ENCODE results near the gene CYP4F11.

CYP4F11 gene

GRCh38 chr19:15866636-15867035 lies 67.7 kb downstream of the CYP4F11 start:
- TF ChIP-seq CTCF (IDR thresholded peaks at IDR 0.05; ENCODE audit: low read depth, low read length) = no peak
- no peak for DNase-seq (ENCODE audit: low read depth in 2 of 2)

GRCh38 chr19:15864824-15865223 lies 69.5 kb downstream of the CYP4F11 start:
- H3K4me3 ChIP-seq (replicated peaks in 1 of 2; ENCODE audit: low read depth in 2 of 2, low read length in 2 of 2) = no peak overlapping the region
- TF ChIP-seq CTCF (IDR thresholded peaks at IDR 0.05; ENCODE audit: low read depth, low read length) = no peak
- no peak for DNase-seq (ENCODE audit: low read depth in 2 of 2)

More at GRCh38 chr19:15866636-15867035, 67.7 kb downstream of the CYP4F11 start:
- no peak overlapping the region for H3K4me3 ChIP-seq (replicated peaks in 1 of 2; ENCODE audit: low read depth in 2 of 2, low read length in 2 of 2)

- DNase-seq (ENCODE audit: low read depth in 2 of 2) = no peak
- H3K4me3 ChIP-seq (replicated peaks in 1 of 2; ENCODE audit: low read depth in 2 of 2, low read length in 2 of 2) = no peak overlapping the region
Observed at GRCh38 chr19:15863272-15863671, 71.1 kb downstream of the CYP4F11 start.

GRCh38 chr19:15862444-15862843 lies 71.9 kb downstream of the CYP4F11 start:
- H3K4me3 ChIP-seq (replicated peaks in 1 of 2; ENCODE audit: low read depth in 2 of 2, low read length in 2 of 2) = no peak overlapping the region
- DNase-seq (ENCODE audit: low read depth in 2 of 2) = no peak
- TF ChIP-seq CTCF (IDR thresholded peaks at IDR 0.05; ENCODE audit: low read depth, low read length) = no peak

More at GRCh38 chr19:15863272-15863671, 71.1 kb downstream of the CYP4F11 start:
- TF ChIP-seq CTCF (IDR thresholded peaks at IDR 0.05; ENCODE audit: low read depth, low read length) = no peak
